ENCODE data around the gene MYO1D.
"Not testable (repeated sequence)": the region's sequence is repeated elsewhere in the genome, so short reads cannot be mapped to it uniquely, and the experiment has no call there.

MYO1D gene

GRCh38 chr17:32452281-32452680, 424.6 kb downstream of the MYO1D start:
- TF ChIP-seq, protein P1, sequence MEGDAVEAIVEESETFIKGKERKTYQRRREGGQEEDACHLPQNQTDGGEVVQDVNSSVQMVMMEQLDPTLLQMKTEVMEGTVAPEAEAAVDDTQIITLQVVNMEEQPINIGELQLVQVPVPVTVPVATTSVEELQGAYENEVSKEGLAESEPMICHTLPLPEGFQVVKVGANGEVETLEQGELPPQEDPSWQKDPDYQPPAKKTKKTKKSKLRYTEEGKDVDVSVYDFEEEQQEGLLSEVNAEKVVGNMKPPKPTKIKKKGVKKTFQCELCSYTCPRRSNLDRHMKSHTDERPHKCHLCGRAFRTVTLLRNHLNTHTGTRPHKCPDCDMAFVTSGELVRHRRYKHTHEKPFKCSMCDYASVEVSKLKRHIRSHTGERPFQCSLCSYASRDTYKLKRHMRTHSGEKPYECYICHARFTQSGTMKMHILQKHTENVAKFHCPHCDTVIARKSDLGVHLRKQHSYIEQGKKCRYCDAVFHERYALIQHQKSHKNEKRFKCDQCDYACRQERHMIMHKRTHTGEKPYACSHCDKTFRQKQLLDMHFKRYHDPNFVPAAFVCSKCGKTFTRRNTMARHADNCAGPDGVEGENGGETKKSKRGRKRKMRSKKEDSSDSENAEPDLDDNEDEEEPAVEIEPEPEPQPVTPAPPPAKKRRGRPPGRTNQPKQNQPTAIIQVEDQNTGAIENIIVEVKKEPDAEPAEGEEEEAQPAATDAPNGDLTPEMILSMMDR (IDR thresholded peaks at IDR 0.05; ENCODE audit: insufficient read depth, missing control alignments) = no peak
- no peak for DNase-seq (ENCODE audit: insufficient read length, low spot score)
- FAIRE-seq = no peak

DNA sequence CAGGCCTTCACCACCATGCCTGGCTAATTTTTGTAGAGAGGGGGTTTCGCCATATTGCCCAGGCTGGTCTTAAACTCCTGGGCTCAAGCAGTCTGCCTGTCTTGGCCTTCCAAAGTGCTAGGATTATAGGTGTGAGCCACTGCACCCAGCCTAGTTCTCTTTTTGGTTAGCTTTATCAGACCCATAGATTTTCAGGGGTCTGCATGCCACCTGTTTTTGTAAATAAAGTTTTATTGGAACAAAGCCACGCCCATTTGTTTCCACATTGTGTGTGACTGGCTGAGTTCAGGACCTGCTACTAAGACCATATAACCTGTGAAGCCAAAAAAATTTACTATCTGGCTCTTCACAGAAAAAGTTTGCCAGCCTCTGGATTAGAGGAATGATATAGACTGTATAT, 425.0 kb downstream of the MYO1D start:
- TF ChIP-seq, protein P1 (IDR thresholded peaks at IDR 0.05; ENCODE audit: insufficient read depth, missing control alignments) = no peak
- DNase-seq (ENCODE audit: insufficient read length, low spot score) (no peak), FAIRE-seq (no peak)

DNA sequence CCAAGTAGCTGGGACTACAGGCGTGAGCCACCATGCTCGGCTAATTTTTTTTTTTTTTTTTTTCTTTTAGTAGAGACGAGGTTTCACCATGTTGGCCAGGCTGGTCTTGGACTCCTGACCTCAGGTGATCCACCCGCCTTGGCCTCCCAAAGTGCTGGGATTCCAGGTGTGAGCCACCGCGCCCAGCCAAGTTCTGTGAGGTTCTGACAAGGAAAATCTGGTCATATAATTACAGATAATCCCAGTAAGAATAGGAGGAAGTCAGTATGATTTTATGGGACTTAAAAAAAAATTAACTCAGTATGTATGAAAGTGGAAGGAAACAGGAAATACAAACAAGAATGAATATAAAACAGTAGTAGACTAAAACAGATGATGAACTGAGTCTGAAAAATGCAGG, 426.5 kb downstream of the MYO1D start:
- DNase-seq (ENCODE audit: insufficient read length, low spot score); FAIRE-seq: not testable (repeated sequence)

DNA sequence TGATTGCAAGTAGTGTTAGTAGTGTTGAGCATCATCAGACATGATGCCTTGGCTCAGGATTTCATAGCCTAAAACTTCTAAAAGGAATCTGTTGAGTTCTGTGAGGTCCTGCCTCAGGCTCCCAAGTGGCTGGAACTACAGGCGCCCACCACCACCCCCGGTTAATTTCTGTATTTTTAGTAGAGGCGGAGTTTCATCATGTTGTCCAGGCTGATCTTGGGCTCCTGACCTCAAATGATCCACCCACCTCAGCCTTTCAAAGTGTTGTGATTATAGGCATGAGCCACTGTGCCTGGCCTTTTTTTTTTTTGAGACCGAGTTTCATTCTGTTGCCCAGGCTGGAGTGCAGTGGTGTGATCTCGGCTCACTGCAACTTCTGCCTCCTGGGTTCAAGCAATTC, 427.0 kb downstream of the MYO1D start:
- DNase-seq (ENCODE audit: insufficient read length, low spot score) (no peak), FAIRE-seq (no peak)
- TF ChIP-seq, protein P1 (IDR thresholded peaks at IDR 0.05; ENCODE audit: insufficient read depth, missing control alignments) = no peak

DNA sequence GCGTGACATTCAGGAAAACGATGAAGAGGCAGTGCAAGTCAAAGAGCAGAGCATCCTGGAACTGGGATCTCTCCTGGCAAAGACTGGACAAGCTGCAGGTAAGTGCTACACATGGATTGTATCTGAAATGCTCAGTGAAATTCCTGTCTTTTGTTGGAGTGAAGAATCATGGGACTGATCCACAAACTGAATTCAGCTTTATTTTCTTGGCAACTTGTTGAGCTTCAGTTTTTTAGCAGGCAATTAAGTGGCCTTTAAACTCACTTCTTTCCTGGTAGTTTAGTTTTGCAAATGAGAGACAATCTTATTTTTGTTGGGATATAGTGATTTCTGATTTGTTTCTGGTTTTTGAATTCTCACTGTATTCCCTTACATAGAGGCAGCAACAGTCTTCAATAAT, 430.0 kb downstream of the MYO1D start:
- no peak for DNase-seq (ENCODE audit: insufficient read length, low spot score)
- TF ChIP-seq, protein P1 (IDR thresholded peaks at IDR 0.05; ENCODE audit: insufficient read depth, missing control alignments) = no peak
- no peak for FAIRE-seq

DNA sequence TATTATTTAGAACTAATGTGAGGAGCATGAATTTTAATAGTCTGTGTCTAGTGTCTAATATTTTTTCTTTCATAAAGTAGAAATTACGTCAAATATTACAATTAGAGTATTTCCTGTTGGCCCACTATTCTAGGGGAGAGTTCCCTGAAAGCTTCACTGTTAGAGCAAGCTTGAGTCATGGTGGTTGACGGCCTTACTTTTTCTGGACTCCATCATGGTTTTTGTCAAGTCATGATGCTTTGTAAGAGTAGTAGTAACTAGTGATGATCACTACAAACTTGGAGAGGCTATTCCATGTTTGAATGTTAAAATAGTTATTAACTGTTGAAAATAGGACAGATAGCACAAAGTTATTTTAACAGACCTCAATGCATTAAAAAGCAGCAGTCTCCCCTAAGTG, 431.0 kb downstream of the MYO1D start:
- TF ChIP-seq, protein P1 (IDR thresholded peaks at IDR 0.05; ENCODE audit: insufficient read depth, missing control alignments) = no peak
- FAIRE-seq (no peak), DNase-seq (ENCODE audit: insufficient read length, low spot score) (no peak)

GRCh38 chr17:32445497-32445896, 431.4 kb downstream of the MYO1D start:
- TF ChIP-seq, protein P1 (IDR thresholded peaks at IDR 0.05; ENCODE audit: insufficient read depth, missing control alignments) = no peak
- no peak for FAIRE-seq
- DNase-seq (ENCODE audit: insufficient read length, low spot score) = no peak

DNA sequence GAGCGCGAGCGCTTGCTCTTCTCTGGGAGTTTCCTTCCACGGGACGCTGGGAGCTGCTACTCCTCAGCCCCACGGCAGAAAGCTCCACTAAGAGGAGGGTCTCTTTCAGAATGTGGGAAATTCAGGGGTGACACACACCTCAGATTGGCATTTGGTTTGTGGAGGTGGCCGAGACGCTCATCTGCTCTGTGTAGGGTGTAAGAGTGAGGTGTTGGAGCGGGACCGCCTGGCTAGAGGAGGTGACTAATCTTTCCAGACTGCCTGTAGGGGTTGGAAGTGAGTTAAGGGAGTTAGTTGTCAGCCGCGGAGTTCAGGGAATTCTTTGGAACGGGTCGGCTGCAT, 431.9 kb downstream of the MYO1D start:
- FAIRE-seq = no peak
- TF ChIP-seq, protein P1 (IDR thresholded peaks at IDR 0.05; ENCODE audit: insufficient read depth, missing control alignments) = no peak
- no peak for DNase-seq (ENCODE audit: insufficient read length, low spot score)

Data from D721Med (cell line).